ENCODE results near the gene RTN3. TPM values are rescaled to one million over a fixed set of nuclear protein-coding genes. Genes with fewer than 3 reads are reported as not detected.

Gene RTN3
- total and polyA plus RNA-seq, 3 donors from 2014 or later = 75.6 to 103 (median 81.6) TPM

- no peaks in the 10 kb centered on the region for H3K9me3 ChIP-seq
- H3K27me3 ChIP-seq = no peaks in the 10 kb centered on the region
- intact Hi-C loops (cut with DNase I; ENCODE audit: low total_unique reads) = no loop called here
- no peak for DNase-seq
- TF ChIP-seq POLR2A (IDR thresholded peaks at IDR 0.05) (no peak), CTCF (IDR thresholded peaks at IDR 0.05) (no peak)
- 80 to 87% methylated on average over 2 of the region's 2 CpGs for WGBS, 2 donors
- H3K27ac ChIP-seq = no peak overlapping the region
- H3K4me3 ChIP-seq = no peak overlapping the region
- H3K36me3 ChIP-seq (ENCODE audit: low read depth, missing control alignments) = no peaks in the 10 kb centered on the region
- no peaks in the 10 kb centered on the region for H3K4me1 ChIP-seq
These were observed 32.5 kb downstream of the RTN3 start for GRCh38 chr11:63713766-63714165.

- H3K27me3 ChIP-seq = no peaks in the 10 kb centered on the region
- intact Hi-C loops (cut with DNase I; ENCODE audit: low total_unique reads) = no loop called here
- DNase-seq = no peak
- no peaks in the 10 kb centered on the region for H3K4me1 ChIP-seq
- no peak overlapping the region for H3K27ac ChIP-seq
- H3K4me3 ChIP-seq = no peak overlapping the region
- H3K36me3 ChIP-seq (ENCODE audit: low read depth, missing control alignments) = no peaks in the 10 kb centered on the region
- H3K9me3 ChIP-seq = no peaks in the 10 kb centered on the region
- no peak for TF ChIP-seq POLR2A (IDR thresholded peaks at IDR 0.05)
- TF ChIP-seq CTCF (IDR thresholded peaks at IDR 0.05) = no peak
These were observed 34.7 kb downstream of the RTN3 start for GRCh38 chr11:63716046-63716445.

- TF ChIP-seq POLR2A (IDR thresholded peaks at IDR 0.05) (no peak), CTCF (IDR thresholded peaks at IDR 0.05) (no peak)
- no peaks in the 10 kb centered on the region for H3K9me3 ChIP-seq
- 82 to 86% methylated on average over 1 of the region's 1 CpG for WGBS, 2 donors
- no peaks in the 10 kb centered on the region for H3K36me3 ChIP-seq (ENCODE audit: low read depth, missing control alignments)
- intact Hi-C loops (cut with DNase I; ENCODE audit: low total_unique reads) = no loop called here
- no peak overlapping the region for H3K27ac ChIP-seq
- no peak overlapping the region for H3K4me3 ChIP-seq
- no peak for DNase-seq
- no peaks in the 10 kb centered on the region for H3K27me3 ChIP-seq
- no peaks in the 10 kb centered on the region for H3K4me1 ChIP-seq
These were observed 37.7 kb downstream of the RTN3 start for GRCh38 chr11:63719001-63719400.

GRCh38 chr11:63719987-63720386 is 38.7 kb downstream of the RTN3 start:
- TF ChIP-seq CTCF (IDR thresholded peaks at IDR 0.05) = no peak
- no peak for TF ChIP-seq POLR2A (IDR thresholded peaks at IDR 0.05)
- no peak overlapping the region for H3K4me3 ChIP-seq
- H3K9me3 ChIP-seq = no peaks in the 10 kb centered on the region
- no peaks in the 10 kb centered on the region for H3K4me1 ChIP-seq
- intact Hi-C loops (cut with DNase I; ENCODE audit: low total_unique reads) = no loop called here
- DNase-seq = no peak
- WGBS, 2 donors = 51 to 59% methylated on average over 2 of the region's 2 CpGs
- H3K27ac ChIP-seq = no peak overlapping the region
- no peaks in the 10 kb centered on the region for H3K27me3 ChIP-seq
- H3K36me3 ChIP-seq (ENCODE audit: low read depth, missing control alignments) = no peaks in the 10 kb centered on the region

GRCh38 chr11:63720611-63721010 is 39.3 kb downstream of the RTN3 start:
- DNase-seq = no peak
- TF ChIP-seq POLR2A (IDR thresholded peaks at IDR 0.05) (no peak), CTCF (IDR thresholded peaks at IDR 0.05) (no peak)
- H3K4me1 ChIP-seq = no peaks in the 10 kb centered on the region
- WGBS, 2 donors = 94 to 100% methylated on average over 3 of the region's 3 CpGs
- intact Hi-C loops (cut with DNase I; ENCODE audit: low total_unique reads) = no loop called here
- no peak overlapping the region for H3K27ac ChIP-seq
- H3K4me3 ChIP-seq = no peak overlapping the region
- no peaks in the 10 kb centered on the region for H3K27me3 ChIP-seq
- no peaks in the 10 kb centered on the region for H3K36me3 ChIP-seq (ENCODE audit: low read depth, missing control alignments)
- H3K9me3 ChIP-seq = no peaks in the 10 kb centered on the region
